ENCODE data around the gene GLT8D2.

- no peak for TF ChIP-seq CTCF (IDR thresholded peaks at IDR 0.05)
- no peak for TF ChIP-seq POLR2A (IDR thresholded peaks at IDR 0.05)
These were observed 39.3 kb downstream of the GLT8D2 start for GRCh38 chr12:104010606-104011169.

All from prostate gland (tissue), 2 donors.